Right lobe of liver (tissue), 4 donors: Measurements from ENCODE around the gene ZFAND2B.

Experiments
- POLR2A ChIP-seq: fragments of 450-650 bp; IDR thresholded peaks from one replicate; pipeline ENCODE4 v1.6.1; 2017; ENCODE audit warnings: antibody characterized with exemption, mild to moderate bottlenecking
- TF ChIP-seq, protein P1 (sequence below), 4 donors: fragments of 200-600 bp in 3 of 4; fragments of 450-650 bp in 1 of 4; IDR thresholded peaks; one replicate each; pipeline versions ENCODE4 v1.5.1 to v1.8.0; 2016 to 2022; ENCODE audit warnings: antibody characterized with exemption in 4 of 4, mild to moderate bottlenecking in 2 of 4
- donor health status: DM: no; HTN: no; CAD: no.
- donor health status: DM: no; HTN: no; CAD: no.
- donor health status: DM: no; HTN: yes; CAD: no.

DNA sequence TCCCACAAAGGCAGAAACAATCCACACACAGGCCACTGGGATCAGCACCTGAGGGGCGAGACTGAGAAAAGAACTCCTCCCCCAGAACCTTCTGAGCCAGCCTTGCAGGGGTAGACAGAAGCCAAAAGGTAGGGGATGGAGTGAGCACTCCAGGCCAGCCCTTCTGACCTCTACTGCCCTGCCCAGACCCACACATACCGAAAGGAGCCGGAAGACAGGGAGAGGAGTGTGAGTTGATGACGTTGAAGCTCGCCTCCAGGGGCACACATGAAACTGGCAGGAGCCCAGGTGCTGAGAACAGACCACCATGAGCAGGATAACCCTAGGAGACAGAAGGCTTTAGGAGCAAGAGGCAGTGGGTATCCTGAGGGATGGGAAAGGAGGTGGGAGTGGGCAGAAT is 38.6 kb upstream of the ZFAND2B start:
- TF ChIP-seq, protein P1, sequence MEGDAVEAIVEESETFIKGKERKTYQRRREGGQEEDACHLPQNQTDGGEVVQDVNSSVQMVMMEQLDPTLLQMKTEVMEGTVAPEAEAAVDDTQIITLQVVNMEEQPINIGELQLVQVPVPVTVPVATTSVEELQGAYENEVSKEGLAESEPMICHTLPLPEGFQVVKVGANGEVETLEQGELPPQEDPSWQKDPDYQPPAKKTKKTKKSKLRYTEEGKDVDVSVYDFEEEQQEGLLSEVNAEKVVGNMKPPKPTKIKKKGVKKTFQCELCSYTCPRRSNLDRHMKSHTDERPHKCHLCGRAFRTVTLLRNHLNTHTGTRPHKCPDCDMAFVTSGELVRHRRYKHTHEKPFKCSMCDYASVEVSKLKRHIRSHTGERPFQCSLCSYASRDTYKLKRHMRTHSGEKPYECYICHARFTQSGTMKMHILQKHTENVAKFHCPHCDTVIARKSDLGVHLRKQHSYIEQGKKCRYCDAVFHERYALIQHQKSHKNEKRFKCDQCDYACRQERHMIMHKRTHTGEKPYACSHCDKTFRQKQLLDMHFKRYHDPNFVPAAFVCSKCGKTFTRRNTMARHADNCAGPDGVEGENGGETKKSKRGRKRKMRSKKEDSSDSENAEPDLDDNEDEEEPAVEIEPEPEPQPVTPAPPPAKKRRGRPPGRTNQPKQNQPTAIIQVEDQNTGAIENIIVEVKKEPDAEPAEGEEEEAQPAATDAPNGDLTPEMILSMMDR (IDR thresholded peaks at IDR 0.05), result no peak
- no peak for TF ChIP-seq POLR2A
